ENCODE results near the gene PAX5.

GRCh38 chr9:36796671-36797419 lies 237.2 kb downstream of the PAX5 start:
- TF ChIP-seq CTCF (IDR thresholded peaks at IDR 0.05): no peak
- TF ChIP-seq POLR2A (IDR thresholded peaks at IDR 0.05): no peak

All from uterus (tissue), 2 donors.